GM21360 (cell line): ENCODE results near the gene LETM1.

Experiments
- ATAC-seq: cut with Tn5 transposase; IDR thresholded peaks from one replicate; pipeline ENCODE4 v1.9.1; 2021; ENCODE audit warnings: mild to moderate bottlenecking, moderate library complexity; ENCODE audit not compliant: unreplicated experiment

The LETM1 gene

GRCh38 chr4:1797298-1797860 lies 58.6 kb downstream of the LETM1 start:
- no peak for ATAC-seq

GRCh38 chr4:1796486-1797204 lies 59.3 kb downstream of the LETM1 start:
- no peak for ATAC-seq

- no peak for ATAC-seq
Observed at GRCh38 chr4:1795299-1796195, 60.4 kb downstream of the LETM1 start.

- no peak for ATAC-seq
Observed at GRCh38 chr4:1794809-1795298, 61.1 kb downstream of the LETM1 start.

GRCh38 chr4:1793940-1794808 lies 61.8 kb downstream of the LETM1 start:
- no peak for ATAC-seq

- no peak for ATAC-seq
Observed at GRCh38 chr4:1793496-1793840, 62.5 kb downstream of the LETM1 start.

- no peak for ATAC-seq
Observed at GRCh38 chr4:1792832-1793495, 63.0 kb downstream of the LETM1 start, which contains the start of gene FGFR3. TSS of gene FGFR3 (plus strand) at chr4:1793293. CDS start at chr4:1793935, 642 bp downstream.

- ATAC-seq = no peak
Observed at GRCh38 chr4:1792158-1792831, 63.7 kb downstream of the LETM1 start.

- ATAC-seq = no peak
Observed at GRCh38 chr4:1790005-1790404, 66.0 kb downstream of the LETM1 start.

- no peak for ATAC-seq
Observed at GRCh38 chr4:1789552-1789951, 66.4 kb downstream of the LETM1 start.

- no peak for ATAC-seq
Observed at GRCh38 chr4:1788254-1788973, 67.5 kb downstream of the LETM1 start.

GRCh38 chr4:1787411-1788077 lies 68.4 kb downstream of the LETM1 start:
- no peak for ATAC-seq

- no peak for ATAC-seq
Observed at GRCh38 chr4:1786544-1787362, 69.2 kb downstream of the LETM1 start.

GRCh38 chr4:1785592-1785991 lies 70.4 kb downstream of the LETM1 start:
- ATAC-seq = no peak

- ATAC-seq = no peak
Observed at GRCh38 chr4:1784789-1785591, 71.0 kb downstream of the LETM1 start.

- ATAC-seq = no peak
Observed at GRCh38 chr4:1784395-1784788, 71.6 kb downstream of the LETM1 start.

- ATAC-seq = no peak
Observed at GRCh38 chr4:1783970-1784369, 72.0 kb downstream of the LETM1 start.
